Fibroblast of lung (primary cell): ENCODE measurements around the gene FAM117A.

ENCODE experiments used
- EZH2 ChIP-seq: IDR thresholded peaks from 2 replicates; pipeline ENCODE4 v1.5.1; 2012; ENCODE audit warnings: low read length, control low read depth, mild to moderate bottlenecking; ENCODE audit errors: missing control alignments
- TF ChIP-seq, protein P1 (sequence below), 2 donors: IDR thresholded peaks in 1 of 2; conservative IDR thresholded peaks in 1 of 2; 1 replicate in 1 of 2; 2 replicates in 1 of 2; pipeline ENCODE4 v1.5.1; 2011 to 2012; ENCODE audit warnings: low read length in 2 of 2, control low read depth in 1 of 2, inconsistent platforms in 1 of 2, low read depth in 1 of 2, mild to moderate bottlenecking in 1 of 2

DNA sequence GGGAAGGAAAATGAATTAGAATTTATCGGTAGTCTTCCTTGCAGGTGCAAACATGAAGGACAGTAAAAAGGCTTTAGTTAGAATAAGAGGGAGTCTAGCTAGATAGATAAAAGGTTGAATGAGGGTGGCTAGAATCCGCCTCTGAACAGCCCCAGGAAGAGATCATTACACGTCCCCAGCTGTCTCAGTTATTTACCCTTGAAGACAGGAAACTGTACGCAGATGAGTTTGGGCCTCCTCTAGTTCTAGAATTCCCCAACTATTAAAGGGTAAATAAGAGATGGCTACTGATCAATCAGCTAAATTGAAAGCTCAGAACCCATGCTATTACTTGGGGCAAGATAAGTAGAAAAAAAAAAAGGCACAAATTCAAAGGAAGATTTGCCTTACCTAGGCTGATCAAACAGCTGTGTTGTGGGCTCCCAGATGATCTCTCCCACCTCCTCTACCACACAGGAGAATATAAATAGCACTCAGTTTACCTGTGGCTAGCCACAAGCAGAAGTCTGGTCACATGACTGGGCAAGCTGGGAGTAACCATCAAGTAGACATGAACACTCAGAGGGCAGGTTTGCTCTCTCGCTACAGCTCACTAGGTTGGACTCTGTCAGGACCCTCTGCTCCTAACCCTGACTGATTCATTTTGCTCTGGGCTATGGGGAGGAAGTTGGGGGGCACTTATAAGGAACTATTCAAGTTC is 17.0 kb downstream of the FAM117A start:
- TF ChIP-seq, protein P1, sequence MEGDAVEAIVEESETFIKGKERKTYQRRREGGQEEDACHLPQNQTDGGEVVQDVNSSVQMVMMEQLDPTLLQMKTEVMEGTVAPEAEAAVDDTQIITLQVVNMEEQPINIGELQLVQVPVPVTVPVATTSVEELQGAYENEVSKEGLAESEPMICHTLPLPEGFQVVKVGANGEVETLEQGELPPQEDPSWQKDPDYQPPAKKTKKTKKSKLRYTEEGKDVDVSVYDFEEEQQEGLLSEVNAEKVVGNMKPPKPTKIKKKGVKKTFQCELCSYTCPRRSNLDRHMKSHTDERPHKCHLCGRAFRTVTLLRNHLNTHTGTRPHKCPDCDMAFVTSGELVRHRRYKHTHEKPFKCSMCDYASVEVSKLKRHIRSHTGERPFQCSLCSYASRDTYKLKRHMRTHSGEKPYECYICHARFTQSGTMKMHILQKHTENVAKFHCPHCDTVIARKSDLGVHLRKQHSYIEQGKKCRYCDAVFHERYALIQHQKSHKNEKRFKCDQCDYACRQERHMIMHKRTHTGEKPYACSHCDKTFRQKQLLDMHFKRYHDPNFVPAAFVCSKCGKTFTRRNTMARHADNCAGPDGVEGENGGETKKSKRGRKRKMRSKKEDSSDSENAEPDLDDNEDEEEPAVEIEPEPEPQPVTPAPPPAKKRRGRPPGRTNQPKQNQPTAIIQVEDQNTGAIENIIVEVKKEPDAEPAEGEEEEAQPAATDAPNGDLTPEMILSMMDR (conservative IDR thresholded peaks at IDR 0.05 in 1 of 2, IDR thresholded peaks at IDR 0.05 in 1 of 2; ENCODE audit: low read depth in 1 of 2, low read length in 2 of 2) = no peak
- TF ChIP-seq EZH2 = no peak
